Hematopoietic multipotent progenitor cell (in vitro differentiated cells): ENCODE results near the gene OR10AD1. TPM values are rescaled to one million over a fixed set of nuclear protein-coding genes. Genes with fewer than 3 reads are reported as not detected.
"Not testable (repeated sequence)": the region's sequence is repeated elsewhere in the genome, so short reads cannot be mapped to it uniquely, and the experiment has no call there.

Experiments used
- DNase-seq, 3 donors: peaks; one replicate each; pipeline ENCODE4 v3.0.0-alpha.2; 2011 to 2015; ENCODE audit warnings: low read depth in 2 of 3, low spot score in 2 of 3
- total RNA-seq: library from RNA; depleted of rRNA; stranded (reverse); fragments of >200 nt; gene quantifications from one replicate; pipeline ENCODE4 v1.2.3, GENCODE V29; 2012

OR10AD1 gene, protein sequence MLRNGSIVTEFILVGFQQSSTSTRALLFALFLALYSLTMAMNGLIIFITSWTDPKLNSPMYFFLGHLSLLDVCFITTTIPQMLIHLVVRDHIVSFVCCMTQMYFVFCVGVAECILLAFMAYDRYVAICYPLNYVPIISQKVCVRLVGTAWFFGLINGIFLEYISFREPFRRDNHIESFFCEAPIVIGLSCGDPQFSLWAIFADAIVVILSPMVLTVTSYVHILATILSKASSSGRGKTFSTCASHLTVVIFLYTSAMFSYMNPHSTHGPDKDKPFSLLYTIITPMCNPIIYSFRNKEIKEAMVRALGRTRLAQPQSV
- total RNA-seq: under 0.01 TPM

DNA sequence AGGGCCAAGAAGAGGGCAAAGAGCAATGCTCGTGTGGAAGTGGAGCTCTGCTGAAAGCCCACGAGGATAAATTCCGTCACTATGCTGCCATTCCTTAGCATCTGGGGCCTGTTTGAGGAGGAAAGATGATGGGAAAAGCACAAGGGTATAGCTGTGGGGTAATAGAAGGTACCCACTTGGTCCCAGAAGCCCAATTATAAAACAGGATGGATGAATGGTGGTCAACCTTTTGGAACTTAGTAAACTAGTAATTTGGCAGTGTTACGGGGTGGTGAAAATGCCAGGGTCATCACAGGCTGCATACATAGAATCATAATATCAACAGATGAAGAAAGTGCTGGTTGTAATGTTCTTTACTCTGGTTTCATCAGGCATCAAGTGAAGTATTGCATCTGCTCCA is at the start of gene OR10AD1:
Gene OR10AD1, minus strand, starts transcription at position 101 of the 400 bp plus-strand sequence. Its CDS starts 0 bp downstream, at position 101.
- DNase-seq: no peak

GRCh38 chr12:48247181-48247966 is 44.3 kb upstream of the OR10AD1 start:
- DNase-seq: no peak

DNA sequence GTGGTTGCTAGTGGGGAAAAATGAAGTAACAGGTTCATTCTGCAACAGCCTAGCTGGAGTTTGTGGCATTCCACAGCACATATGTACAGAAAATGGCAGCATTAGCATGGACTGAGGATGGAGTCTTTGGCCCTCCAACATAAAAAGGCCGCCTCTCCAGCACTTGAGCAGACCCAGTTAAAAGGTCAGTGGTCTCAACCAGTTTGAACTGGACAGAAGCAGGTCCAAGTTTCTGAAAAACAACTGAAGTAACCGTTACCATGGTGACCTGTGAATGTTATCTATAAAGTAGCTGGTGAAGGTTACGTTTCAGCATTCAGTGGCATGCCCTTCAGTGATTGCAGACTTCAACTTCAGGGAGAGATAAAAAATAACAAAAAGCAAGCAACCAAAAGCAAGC is 34.1 kb upstream of the OR10AD1 start:
- DNase-seq: no peak

GRCh38 chr12:48235796-48236333 is 32.8 kb upstream of the OR10AD1 start:
- no peak for DNase-seq

GRCh38 chr12:48231169-48231958 is 28.3 kb upstream of the OR10AD1 start:
- DNase-seq: not testable (repeated sequence)

GRCh38 chr12:48224533-48224932 is 21.4 kb upstream of the OR10AD1 start:
- DNase-seq: not testable (repeated sequence)

- no peak for DNase-seq
Observed at GRCh38 chr12:48221645-48222044, 18.6 kb upstream of the OR10AD1 start.

GRCh38 chr12:48220701-48221100 is 17.6 kb upstream of the OR10AD1 start:
- DNase-seq: no peak

- no peak for DNase-seq
Observed at GRCh38 chr12:48219631-48220030, 16.5 kb upstream of the OR10AD1 start.

GRCh38 chr12:48216785-48217184 is 13.7 kb upstream of the OR10AD1 start:
- DNase-seq: no peak

DNA sequence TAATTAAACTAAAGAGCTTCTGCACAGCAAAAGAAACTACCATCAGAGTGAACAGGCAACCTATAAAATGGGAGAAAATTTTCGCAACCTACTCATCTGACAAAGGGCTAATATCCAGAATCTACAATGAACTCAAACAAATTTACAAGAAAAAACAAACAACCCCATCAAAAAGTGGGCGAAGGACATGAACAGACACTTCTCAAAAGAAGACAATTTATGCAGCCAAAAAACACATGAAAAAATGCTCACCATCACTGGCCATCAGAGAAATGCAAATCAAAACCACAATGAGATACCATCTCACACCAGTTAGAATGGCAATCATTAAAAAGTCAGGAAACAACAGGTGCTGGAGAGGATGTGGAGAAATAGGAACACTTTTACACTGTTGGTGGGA is 6.4 kb upstream of the OR10AD1 start:
- not testable (repeated sequence) for DNase-seq

GRCh38 chr12:48202766-48203165 is 326 bp downstream of the OR10AD1 start:
- DNase-seq: no peak

- no peak for DNase-seq
Observed at GRCh38 chr12:48201516-48201915, 1.6 kb downstream of the OR10AD1 start.

GRCh38 chr12:48201091-48201490 is 2.0 kb downstream of the OR10AD1 start:
- no peak for DNase-seq

- peak in 1 of 3 donors; percentile 45 for DNase-seq
Observed at GRCh38 chr12:48199774-48200221, 3.3 kb downstream of the OR10AD1 start.

DNA sequence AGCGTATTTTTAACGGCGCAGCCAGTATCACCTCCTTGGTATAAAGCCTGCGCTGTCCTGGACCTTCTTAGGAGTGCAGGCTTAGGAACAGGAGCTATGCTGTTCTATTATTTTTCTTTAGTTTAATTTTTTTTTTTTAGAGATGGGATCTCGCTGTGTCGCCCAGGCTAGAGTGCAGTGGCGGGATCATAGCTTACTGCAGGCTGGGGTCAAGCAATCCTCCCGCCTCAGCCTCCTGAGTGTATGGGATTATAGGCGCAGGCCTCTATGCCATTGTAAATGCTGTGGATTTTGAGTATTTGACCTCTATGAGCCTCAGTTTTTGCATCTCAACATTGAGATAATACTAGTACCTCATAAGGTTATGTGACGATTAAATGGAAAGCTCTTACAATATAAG is 4.1 kb downstream of the OR10AD1 start:
- no peak for DNase-seq

DNA sequence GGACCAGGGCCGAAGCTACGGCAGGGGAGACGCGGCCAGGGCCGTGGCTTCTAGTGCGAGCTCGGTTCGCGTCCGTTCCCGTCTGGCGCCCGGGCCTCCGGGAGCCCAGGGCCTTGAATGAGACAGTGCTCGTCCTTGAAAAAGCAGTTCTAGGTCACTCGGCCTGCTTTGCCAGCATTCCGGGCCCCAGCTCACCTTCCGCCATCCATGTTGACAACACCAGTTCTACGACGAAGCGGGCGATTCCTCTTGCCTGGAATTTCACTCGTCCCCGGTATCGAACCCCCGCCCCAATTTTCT is 4.5 kb downstream of the OR10AD1 start:
- no peak for DNase-seq

DNA sequence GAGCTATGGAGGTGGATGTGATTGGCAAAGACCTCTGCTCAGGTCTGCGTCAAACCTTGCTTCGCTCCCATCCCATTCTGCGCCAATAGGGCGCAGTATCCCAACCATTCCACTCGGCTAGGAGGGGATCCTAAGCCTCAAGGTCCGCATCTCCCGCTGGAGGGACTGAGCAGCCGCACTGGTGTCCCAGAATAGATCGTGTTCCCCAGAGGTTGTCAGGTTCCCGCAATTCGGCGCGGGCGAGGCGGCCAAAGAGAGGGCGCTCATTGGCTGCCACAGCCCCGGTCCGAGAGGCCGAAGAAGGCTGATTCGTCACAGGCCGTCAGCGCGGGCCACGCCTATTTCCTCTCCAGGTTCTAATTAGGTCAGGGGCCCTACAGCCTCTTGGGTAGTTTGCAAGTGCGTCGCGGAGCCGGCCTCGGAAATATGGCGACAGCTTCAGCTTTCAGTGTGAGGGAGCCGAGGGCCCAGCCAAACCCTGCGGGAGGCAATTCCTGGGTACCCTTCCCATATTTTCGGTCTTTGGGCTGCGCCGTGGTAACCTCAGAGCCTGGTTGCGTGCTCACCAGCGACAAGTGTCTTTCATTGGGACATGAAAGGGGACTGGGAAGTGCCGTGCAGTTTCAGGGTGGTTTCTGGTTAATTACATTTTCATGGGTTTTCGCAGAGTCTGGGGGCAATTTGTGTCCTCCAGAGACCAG is 5.0 kb downstream of the OR10AD1 start:
- DNase-seq: peak; percentile 73 to 96 (median 91)

GRCh38 chr12:48197549-48197970 is 5.5 kb downstream of the OR10AD1 start:
- peak; percentile 31 to 61 (median 33) for DNase-seq

DNA sequence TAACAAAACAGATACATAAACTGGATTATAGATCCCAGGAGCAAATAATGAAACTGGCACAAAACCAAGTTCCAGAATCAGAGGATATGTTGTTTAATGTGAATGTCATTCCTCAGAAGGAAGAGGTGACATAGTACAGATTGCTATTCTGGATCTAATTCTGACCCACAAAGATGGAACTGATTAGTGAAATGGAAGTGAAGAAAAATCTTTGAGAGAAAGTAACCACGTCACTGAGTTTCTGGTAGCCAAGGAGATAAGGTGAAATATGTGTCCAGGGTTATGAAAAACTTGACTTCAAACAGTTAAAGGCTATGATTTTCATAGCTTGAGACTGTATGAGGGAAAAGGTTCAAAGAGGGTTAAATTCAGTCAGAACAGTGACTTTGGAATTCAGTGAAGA is 8.3 kb downstream of the OR10AD1 start:
- no peak for DNase-seq
